Stimulated activated CD4-positive, alpha-beta T cell treated with anti-CD3 and anti-CD28 coated beads, Interleukin-12 subunit alpha, Interleukin-12 subunit beta, amount 100 ng/mL, for 48 hours (primary cell): ENCODE results near the gene PPP4C.

Source experiments
- DNase-seq, 3 donors: peaks; one replicate each; pipeline ENCODE4 v3.0.0-alpha.2; 2020; ENCODE audit warnings: low read depth in 2 of 3, low spot score in 1 of 3

The PPP4C gene

DNA sequence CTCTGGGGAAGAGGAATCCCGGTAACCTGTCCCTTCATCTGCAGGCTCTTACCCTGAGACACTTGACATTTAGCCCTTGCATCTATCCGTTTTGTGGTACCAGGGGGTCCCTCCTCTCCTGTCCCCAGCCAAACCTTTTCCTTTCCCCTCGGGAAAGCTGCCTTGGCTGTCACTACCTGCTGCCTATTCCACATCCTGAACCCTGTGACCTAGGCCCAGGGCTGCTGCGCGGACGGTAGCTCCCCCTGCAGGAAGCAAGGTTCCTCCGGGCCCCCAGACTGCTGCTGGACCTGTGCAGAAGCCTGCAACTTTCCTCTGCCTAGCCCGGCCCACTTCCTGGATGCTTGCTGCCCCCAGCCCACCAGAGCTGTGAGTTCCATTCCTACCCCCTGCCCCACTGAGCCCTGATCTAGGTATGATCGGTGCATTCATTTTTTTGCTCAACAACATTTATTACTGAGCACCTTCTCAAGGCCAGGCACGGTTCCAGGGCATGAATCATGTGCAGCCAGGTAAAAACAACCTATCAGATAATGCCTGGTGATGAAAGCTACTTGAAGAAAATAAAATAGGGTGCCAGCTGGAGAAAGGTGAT, 20.7 kb upstream of the PPP4C start:
- DNase-seq, result peak in 2 of 3 donors; percentile 57 to 59

GRCh38 chr16:30060346-30060745, 15.4 kb upstream of the PPP4C start:
- DNase-seq, result no peak

- no peak for DNase-seq
Measured at GRCh38 chr16:30060836-30061554, 14.8 kb upstream of the PPP4C start.

DNA sequence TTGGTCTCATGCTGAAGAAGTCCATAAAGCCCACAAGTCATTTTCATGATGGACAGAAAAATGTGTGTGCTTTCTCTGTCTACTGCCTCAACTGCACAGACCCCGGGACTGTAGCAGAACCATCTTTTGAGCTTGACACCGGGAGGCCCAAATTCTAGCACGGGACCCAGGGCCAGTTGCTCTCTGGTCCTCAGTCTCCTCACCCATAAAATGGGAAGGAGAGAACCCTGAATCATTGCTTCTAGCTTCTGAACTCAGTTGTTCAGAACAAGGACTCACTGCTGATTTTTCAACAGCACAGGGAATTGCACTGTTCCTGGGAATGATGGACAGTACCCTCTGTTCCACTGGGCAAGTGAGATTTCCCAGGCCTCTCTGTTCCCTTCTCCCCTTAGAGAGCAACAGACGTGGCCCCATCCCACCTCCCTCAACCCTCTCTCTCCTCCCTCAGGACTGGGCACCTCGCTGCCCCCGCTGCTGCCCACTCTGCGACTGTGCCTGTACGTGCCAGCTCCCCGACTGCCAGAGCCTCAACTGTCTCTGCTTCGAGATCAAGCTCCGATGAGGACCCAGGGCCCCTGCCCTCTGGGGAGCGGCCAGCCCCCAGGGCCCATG, 12.4 kb upstream of the PPP4C start:
- no peak for DNase-seq

GRCh38 chr16:30063893-30064728, 11.7 kb upstream of the PPP4C start:
- DNase-seq, result peak; percentile 57 to 65 (median 63)

- no peak for DNase-seq
Measured at GRCh38 chr16:30064729-30065101, 11.1 kb upstream of the PPP4C start.

DNA sequence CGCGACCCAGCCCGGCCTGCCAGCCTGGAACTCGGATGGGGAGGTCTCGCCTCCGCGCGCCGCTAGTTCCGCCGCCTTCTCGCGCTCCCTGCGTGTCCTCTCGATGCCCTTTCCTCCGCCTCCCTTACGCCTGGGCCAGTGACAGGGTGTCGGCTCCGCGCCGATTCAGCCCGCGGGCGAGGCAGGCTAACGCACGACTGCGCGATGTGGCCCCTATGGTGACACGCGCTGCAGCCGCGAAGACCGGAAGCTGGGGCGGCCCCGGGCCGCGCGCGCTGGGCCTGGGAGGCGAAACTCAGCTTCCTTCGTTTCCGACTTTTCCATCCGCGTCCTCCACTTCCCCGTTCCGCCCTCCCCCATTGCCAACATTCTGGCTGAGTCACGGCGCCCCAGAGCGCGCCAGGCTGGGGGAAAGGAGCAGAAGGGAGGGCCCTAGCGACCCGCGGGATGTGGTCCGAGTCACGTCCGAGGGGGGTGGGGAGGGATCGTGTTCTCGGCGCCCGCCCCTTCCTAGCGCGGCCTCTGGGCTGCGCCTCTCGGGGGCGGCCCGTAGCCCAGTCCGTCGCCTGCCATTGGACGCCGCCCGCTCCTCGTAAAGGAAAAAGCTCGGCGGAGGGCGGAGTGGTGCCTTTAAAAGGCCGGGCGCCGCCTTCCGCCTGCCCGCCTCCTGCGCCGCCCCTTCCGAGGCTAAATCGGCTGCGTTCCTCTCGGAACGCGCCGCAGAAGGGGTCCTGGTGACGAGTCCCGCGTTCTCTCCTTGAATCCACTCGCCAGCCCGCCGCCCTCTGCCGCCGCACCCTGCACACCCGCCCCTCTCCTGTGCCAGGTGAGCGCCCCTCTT, 10.5 kb upstream of the PPP4C start, which contains the start of gene ALDOA:
ALDOA (plus strand) TSS at position 659 of the 841 bp plus-strand sequence. CDS start 1,138 bp downstream, outside the sequence.
- peak; percentile 96 to 97 (median 97) for DNase-seq

GRCh38 chr16:30065943-30066760, 9.6 kb upstream of the PPP4C start:
- peak in 1 of 3 donors; percentile 22 for DNase-seq

GRCh38 chr16:30066761-30067583, 8.8 kb upstream of the PPP4C start:
- DNase-seq, result no peak

DNA sequence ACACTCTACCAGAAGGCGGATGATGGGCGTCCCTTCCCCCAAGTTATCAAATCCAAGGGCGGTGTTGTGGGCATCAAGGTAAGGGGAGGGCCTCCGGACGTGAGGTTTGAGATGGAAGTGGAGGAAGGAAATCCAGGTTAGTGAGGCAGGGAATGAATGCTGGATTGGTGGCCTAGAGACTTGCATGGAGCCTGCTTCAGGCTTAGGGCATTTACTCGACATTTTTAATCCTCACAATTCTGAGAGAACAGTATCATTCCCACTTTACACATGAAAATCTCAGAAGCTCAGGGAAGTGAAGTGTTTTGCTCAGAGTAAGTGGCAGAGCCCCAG, 8.2 kb upstream of the PPP4C start:
- no peak for DNase-seq

DNA sequence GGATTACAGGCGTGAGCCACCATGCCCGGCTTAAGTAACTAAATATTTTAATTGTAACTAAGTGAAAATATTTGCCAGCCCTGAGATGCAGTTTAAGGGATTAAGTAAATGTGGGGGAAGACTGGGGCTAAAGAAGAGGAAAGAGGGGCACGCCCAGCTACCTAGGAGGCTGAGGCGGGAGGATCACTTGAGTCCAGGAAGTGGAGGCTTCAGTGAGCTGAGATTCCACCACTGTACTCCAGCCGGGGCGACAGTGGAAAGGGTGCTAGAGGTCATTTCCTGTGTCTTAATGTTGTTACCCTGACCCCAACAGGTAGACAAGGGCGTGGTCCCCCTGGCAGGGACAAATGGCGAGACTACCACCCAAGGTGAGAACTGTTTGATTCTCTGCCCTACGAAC, 7.5 kb upstream of the PPP4C start:
- DNase-seq, result no peak

DNA sequence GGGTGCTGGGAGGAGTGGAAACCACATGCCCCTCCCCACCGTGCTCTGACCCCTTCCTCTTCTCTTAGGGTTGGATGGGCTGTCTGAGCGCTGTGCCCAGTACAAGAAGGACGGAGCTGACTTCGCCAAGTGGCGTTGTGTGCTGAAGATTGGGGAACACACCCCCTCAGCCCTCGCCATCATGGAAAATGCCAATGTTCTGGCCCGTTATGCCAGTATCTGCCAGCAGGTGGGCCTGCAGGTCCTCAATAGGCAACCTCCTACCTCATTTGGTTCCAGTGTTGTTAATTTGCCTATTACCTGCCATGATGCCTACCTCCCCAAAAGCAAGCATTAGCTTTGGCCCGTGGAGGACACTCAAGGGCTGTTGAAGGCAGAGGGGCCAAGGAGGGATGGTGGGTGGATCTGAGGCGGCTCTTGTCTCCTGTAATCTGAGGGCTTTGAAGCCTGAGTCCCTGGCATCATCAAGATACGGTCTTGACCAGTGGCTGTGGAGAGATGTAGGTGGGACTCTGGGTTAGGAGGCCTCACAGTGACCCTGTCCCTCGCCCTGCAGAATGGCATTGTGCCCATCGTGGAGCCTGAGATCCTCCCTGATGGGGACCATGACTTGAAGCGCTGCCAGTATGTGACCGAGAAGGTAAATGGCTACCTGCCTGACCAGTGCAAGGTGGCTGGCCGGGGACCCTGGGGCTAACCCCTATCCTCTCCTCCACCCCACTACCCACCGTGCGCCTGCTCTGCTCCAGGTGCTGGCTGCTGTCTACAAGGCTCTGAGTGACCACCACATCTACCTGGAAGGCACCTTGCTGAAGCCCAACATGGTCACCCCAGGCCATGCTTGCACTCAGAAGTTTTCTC, 6.8 kb upstream of the PPP4C start:
- peak; percentile 30 to 51 (median 40) for DNase-seq

- no peak for DNase-seq
Measured at GRCh38 chr16:30069611-30070462, 6.0 kb upstream of the PPP4C start.

DNA sequence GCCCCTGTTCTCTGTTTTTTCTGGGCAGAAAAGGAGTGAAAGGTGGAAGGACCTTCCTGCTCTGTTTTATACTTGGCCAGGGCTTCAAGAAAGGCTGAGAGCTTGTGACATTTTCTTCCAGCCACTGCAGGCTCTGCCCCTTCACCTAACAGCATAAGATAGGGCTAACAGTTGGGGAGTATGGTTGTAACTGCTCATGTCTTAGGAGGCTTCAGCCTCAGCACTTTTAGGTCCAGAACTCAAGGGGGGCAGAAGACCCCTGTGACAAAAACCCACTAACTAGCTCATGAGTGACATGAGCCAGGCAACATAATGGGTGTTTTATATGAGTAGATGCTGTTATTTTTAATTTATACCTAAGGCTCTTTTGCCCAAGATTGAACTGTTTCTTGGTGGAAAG, 5.3 kb upstream of the PPP4C start:
- no peak for DNase-seq

DNA sequence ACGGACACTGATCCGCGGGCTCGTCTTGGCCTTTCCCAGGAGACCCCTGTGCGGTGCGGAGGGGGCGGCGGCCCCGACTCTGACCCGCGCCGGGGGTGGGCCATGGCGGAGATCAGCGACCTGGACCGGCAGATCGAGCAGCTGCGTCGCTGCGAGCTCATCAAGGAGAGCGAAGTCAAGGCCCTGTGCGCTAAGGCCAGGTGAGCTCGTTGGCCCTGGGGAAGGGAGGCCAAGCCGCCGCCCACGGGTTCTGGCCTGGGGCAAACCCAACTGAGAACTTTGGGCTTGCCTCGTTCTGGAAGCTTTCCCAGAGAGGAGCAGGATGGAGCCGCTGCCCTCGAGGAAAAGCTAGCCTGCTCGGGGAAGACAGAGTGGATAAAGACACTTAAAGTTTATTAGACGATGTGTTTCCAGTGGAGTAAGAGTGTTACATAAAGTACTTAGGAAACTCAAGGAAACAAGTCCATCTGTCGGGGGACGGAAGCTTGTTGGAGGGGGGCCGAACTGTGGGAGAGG, 540 bp downstream of the PPP4C start:
- no peak for DNase-seq

DNA sequence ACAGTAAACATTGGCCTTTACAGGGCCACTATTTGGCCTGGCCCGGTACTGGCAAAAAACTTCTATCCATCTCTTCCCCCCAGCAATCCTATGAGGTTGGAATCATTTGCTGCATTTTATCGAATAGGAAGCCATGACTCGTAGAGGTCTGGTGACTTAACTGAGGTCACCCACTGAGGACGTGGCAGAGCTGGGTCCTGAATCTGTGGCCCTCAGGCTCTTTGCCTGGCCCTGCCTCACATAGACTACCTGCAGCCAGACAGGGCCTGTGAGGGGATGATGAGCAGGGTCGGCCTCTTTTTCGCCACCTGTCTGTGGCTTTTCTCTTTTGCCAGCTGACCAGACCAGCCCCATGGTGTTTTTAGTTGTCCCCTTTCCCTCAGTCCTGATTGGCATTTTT, 1.9 kb downstream of the PPP4C start:
- DNase-seq, result no peak

- DNase-seq, result no peak
Measured at GRCh38 chr16:30078744-30079143, 3.0 kb downstream of the PPP4C start.
